ENCODE data around the gene ZNF37A. TPM values are rescaled to one million over a fixed set of nuclear protein-coding genes. Genes with fewer than 3 reads are reported as not detected.

The ZNF37A gene
- polyA plus RNA-seq, 3 donors = 0.25 to 3.4 (median 1.6) TPM

DNA sequence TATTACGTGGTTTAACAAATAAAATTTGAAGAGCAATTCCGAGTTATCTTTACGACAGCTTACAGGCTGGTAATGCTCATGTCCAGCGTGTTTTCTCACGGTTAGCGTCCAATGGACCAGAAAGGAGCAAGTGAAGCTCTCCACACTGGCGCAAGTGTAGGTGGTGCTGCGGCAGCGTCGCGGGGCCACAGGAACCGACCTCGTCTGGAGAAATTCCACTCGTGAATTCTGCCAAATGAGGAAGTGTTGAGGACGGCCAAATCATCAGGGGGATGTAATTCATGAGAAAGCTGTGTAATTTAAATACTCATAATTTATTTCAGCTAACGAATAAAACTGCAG lies 350 bp upstream of the ZNF37A start:
- Mint-ChIP-seq H3K4me1 (peaks cover 16% of the 10 kb centered on the region), H3K4me3 (peak overlapping the region; percentile 88 to 92), H3K27me3 (ENCODE audit: low read depth in 3 of 3) (peaks cover 0 to 2% (median 0%) of the 10 kb centered on the region in 3 donors), H3K27ac (peak overlapping the region; percentile 67 to 94 (median 88)), H3K36me3 (peaks cover 28 to 32% of the 10 kb centered on the region in 2 donors), H3K9me3 (peaks cover 0 to 2% (median 2%) of the 10 kb centered on the region in 7 donors)
- TF ChIP-seq, protein P1, sequence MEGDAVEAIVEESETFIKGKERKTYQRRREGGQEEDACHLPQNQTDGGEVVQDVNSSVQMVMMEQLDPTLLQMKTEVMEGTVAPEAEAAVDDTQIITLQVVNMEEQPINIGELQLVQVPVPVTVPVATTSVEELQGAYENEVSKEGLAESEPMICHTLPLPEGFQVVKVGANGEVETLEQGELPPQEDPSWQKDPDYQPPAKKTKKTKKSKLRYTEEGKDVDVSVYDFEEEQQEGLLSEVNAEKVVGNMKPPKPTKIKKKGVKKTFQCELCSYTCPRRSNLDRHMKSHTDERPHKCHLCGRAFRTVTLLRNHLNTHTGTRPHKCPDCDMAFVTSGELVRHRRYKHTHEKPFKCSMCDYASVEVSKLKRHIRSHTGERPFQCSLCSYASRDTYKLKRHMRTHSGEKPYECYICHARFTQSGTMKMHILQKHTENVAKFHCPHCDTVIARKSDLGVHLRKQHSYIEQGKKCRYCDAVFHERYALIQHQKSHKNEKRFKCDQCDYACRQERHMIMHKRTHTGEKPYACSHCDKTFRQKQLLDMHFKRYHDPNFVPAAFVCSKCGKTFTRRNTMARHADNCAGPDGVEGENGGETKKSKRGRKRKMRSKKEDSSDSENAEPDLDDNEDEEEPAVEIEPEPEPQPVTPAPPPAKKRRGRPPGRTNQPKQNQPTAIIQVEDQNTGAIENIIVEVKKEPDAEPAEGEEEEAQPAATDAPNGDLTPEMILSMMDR (IDR thresholded peaks at IDR 0.05) = no peak
- intact Hi-C loops (cut with micrococcal nuclease) = loop anchor here (1.0 to 10.0 kb wide), 4 partner anchors 79 to 236 kb away; partner anchors contain the start of genes ZNF248 (in 2 of the 2), ZNF33A (in 2 of the 2) and ZNF25 (in 1 of the 2)
- peak overlapping the region; percentile 100 for H2AFZ ChIP-seq (ENCODE audit: insufficient read depth, low read depth, low read length, poor library complexity, severe bottlenecking)
- H3K4me2 ChIP-seq (replicated peaks; ENCODE audit: extremely low read depth, low read length, poor library complexity, severe bottlenecking) = peak overlapping the region; percentile 89
- peak overlapping the region; percentile 48 to 90 (median 71) for H3K4me3 ChIP-seq (replicated peaks in 1 of 3; ENCODE audit: low read depth in 2 of 3, low read length in 3 of 3)
- peaks cover 12 to 32% of the 10 kb centered on the region in 2 donors for H3K36me3 ChIP-seq (replicated peaks in 1 of 2; ENCODE audit: control insufficient read depth in 1 of 2, insufficient read depth in 2 of 2, low read length in 2 of 2)
- no peaks in the 10 kb centered on the region for H4K20me1 ChIP-seq (ENCODE audit: insufficient read depth, low read length)
- DNase-seq = no peak
- peak overlapping the region; percentile 86 for H3K9ac ChIP-seq (ENCODE audit: insufficient read depth, low read length, poor library complexity, severe bottlenecking)
- H3K27me3 ChIP-seq (ENCODE audit: control insufficient read depth in 2 of 2, insufficient read depth in 2 of 2, low read length in 2 of 2) = no peaks in the 10 kb centered on the region
- peak overlapping the region in 1 of 2 donors; percentile 87 for H3K27ac ChIP-seq (ENCODE audit: low read depth in 1 of 2, low read length in 2 of 2)
- peaks cover 6% of the 10 kb centered on the region for H3K79me2 ChIP-seq (ENCODE audit: insufficient read depth, low read length)
- H3K4me1 ChIP-seq (ENCODE audit: control insufficient read depth in 1 of 2, insufficient read depth in 2 of 2, low read length in 2 of 2) = peaks cover 13 to 21% of the 10 kb centered on the region in 2 donors
- WGBS (ENCODE audit: insufficient coverage) = 10% methylated on average over 10 of the region's 16 CpGs
- H3K9me3 ChIP-seq (replicated peaks in 1 of 2; ENCODE audit: control insufficient read depth in 1 of 2, insufficient read depth in 1 of 2, low read length in 2 of 2) = no peaks in the 10 kb centered on the region

DNA sequence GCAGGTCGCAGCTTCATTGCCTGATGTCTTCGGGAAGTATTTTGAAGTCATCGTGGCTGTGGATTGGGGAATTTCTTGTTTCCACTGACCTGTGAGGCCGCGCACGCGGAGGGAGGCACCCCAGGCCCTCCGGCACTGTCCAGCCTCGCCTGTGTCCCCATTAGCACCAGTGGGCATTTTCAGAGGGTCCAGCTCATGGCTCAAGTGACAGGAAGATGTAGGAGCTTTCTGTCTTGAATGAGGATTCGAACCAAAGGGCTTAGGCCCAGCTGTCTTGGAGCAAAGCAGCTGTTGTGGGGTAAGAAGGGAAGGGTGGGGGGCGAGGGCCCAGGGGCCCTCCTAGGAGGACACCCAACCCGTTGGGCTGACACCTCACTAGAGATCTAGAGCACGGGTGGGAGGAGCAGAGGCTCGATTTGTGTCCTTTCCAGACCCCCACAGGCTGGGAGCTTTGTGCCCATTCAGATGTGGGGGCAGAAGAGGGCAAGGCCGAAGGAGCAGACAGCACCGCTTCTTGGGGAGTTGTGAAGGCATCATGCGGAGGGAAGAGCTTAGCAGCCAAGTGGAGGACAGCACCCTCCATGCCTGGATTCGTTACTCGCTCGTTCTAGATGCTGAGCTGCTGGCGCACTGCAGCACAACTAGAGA lies 914 bp downstream of the ZNF37A start:
- peak overlapping the region; percentile 86 for H3K9ac ChIP-seq (ENCODE audit: insufficient read depth, low read length, poor library complexity, severe bottlenecking)
- intact Hi-C loops (cut with micrococcal nuclease) = loop anchor here (1.0 to 10.0 kb wide), 4 partner anchors 80 to 238 kb away; partner anchors contain the start of genes ZNF248 (in 2 of the 2), ZNF33A (in 2 of the 2) and ZNF25 (in 1 of the 2)
- H3K4me1 Mint-ChIP-seq = peaks cover 16% of the 10 kb centered on the region
- peaks cover 6% of the 10 kb centered on the region for H3K79me2 ChIP-seq (ENCODE audit: insufficient read depth, low read length)
- peak overlapping the region; percentile 48 to 90 (median 71) for H3K4me3 ChIP-seq (replicated peaks in 1 of 3; ENCODE audit: low read depth in 2 of 3, low read length in 3 of 3)
- H4K20me1 ChIP-seq (ENCODE audit: insufficient read depth, low read length) = no peaks in the 10 kb centered on the region
- peak overlapping the region; percentile 67 to 94 (median 88) for H3K27ac Mint-ChIP-seq
- TF ChIP-seq, protein P1 (IDR thresholded peaks at IDR 0.05) = no peak
- DNase-seq = peak in 2 of 3 donors; percentile 2 to 8
- H3K27me3 Mint-ChIP-seq (ENCODE audit: low read depth in 3 of 3) = peaks cover 0 to 2% (median 0%) of the 10 kb centered on the region in 3 donors
- H3K27me3 ChIP-seq (ENCODE audit: control insufficient read depth in 2 of 2, insufficient read depth in 2 of 2, low read length in 2 of 2) = no peaks in the 10 kb centered on the region
- peak overlapping the region; percentile 89 for H3K4me2 ChIP-seq (replicated peaks; ENCODE audit: extremely low read depth, low read length, poor library complexity, severe bottlenecking)
- H3K9me3 Mint-ChIP-seq = peaks cover 0 to 11% (median 4%) of the 10 kb centered on the region in 7 donors
- H3K9me3 ChIP-seq (replicated peaks in 1 of 2; ENCODE audit: control insufficient read depth in 1 of 2, insufficient read depth in 1 of 2, low read length in 2 of 2) = peaks cover 0 to 7% of the 10 kb centered on the region in 2 donors
- H3K36me3 Mint-ChIP-seq = peaks cover 39 to 45% of the 10 kb centered on the region in 2 donors
- WGBS (ENCODE audit: insufficient coverage) = 59% methylated on average over 17 of the region's 21 CpGs
- H3K36me3 ChIP-seq (replicated peaks in 1 of 2; ENCODE audit: control insufficient read depth in 1 of 2, insufficient read depth in 2 of 2, low read length in 2 of 2) = peaks cover 12 to 45% of the 10 kb centered on the region in 2 donors
- H3K4me3 Mint-ChIP-seq = peak overlapping the region; percentile 88 to 92
- H3K27ac ChIP-seq (ENCODE audit: low read depth in 1 of 2, low read length in 2 of 2) = peak overlapping the region in 1 of 2 donors; percentile 87
- H3K4me1 ChIP-seq (ENCODE audit: control insufficient read depth in 1 of 2, insufficient read depth in 2 of 2, low read length in 2 of 2) = peaks cover 13 to 21% of the 10 kb centered on the region in 2 donors
- peak overlapping the region; percentile 100 for H2AFZ ChIP-seq (ENCODE audit: insufficient read depth, low read depth, low read length, poor library complexity, severe bottlenecking)
